B cell (primary cell): Measurements from ENCODE around the gene EMC10. TPM values are rescaled to one million over a fixed set of nuclear protein-coding genes. Genes with fewer than 3 reads are reported as not detected.

Source experiments
- ATAC-seq: fragments of 200-7000 bp; cut with Tn5 transposase; one replicate; pipeline ENCODE4 v1.10.0; 2021; ENCODE audit warnings: low read depth, mild to moderate bottlenecking, moderate number of reproducible peaks, moderate library complexity
- CTCF ChIA-PET: fragments of 350-600 bp; sonication (Branson Sonifier 250); formaldehyde crosslinking; loops from one replicate; lab custom pipeline; 2021; ENCODE audit warnings: antibody characterized with exemption, inconsistent platforms; lab: Charles Lee
- POLR2A ChIA-PET: fragments of 350-600 bp; sonication (Branson Sonifier 250); formaldehyde crosslinking; loops from one replicate; lab custom pipeline; 2021; ENCODE audit warnings: antibody characterized with exemption; lab: Charles Lee
- DNase-seq: peaks from one replicate; pipeline ENCODE4 v3.0.0; 2013
- H2AFZ ChIP-seq: 2 replicates; pipeline ENCODE4 v1.6.1; 2012; ENCODE audit warnings: mild to moderate bottlenecking, low read depth, low read length; ENCODE audit not compliant: insufficient read depth, poor library complexity, severe bottlenecking
- H3K27ac ChIP-seq, 2 donors: 1 replicate in 1 of 2; 2 replicates in 1 of 2; pipeline ENCODE4 v1.5.1; 2012 to 2013; ENCODE audit warnings: low read length in 2 of 2, mild to moderate bottlenecking in 2 of 2, moderate library complexity in 1 of 2
- H3K27me3 ChIP-seq, 4 experiments: fragments of 200-600 bp in 1 of 4; sonication (generic) in 1 of 4; replicated peaks in 1 of 4; 1 replicate in 2 of 4; 2 replicates in 2 of 4; pipeline versions ENCODE4 v1.6.1 to v1.7.0; 2013 to 2016; ENCODE audit warnings: low read length in 3 of 4, mild to moderate bottlenecking in 2 of 4, mixed read lengths in 1 of 4, moderate library complexity in 1 of 4; ENCODE audit not compliant: insufficient read depth in 4 of 4, control insufficient read depth in 3 of 4; ENCODE audit errors: control extremely low read depth in 1 of 4
- H3K36me3 ChIP-seq, 2 experiments: replicated peaks in 1 of 2; 1 replicate in 1 of 2; 2 replicates in 1 of 2; pipeline versions ENCODE4 v1.6.1 to v1.7.1; 2013; ENCODE audit warnings: low read length in 1 of 2; ENCODE audit not compliant: insufficient read depth in 2 of 2, control insufficient read depth in 1 of 2; ENCODE audit errors: control extremely low read depth in 1 of 2, extremely low read depth in 1 of 2
- H3K4me1 ChIP-seq, 2 donors: fragments of 200-600 bp in 1 of 2; sonication (generic) in 1 of 2; 1 replicate in 1 of 2; 2 replicates in 1 of 2; pipeline versions ENCODE4 v1.5.1 to v1.6.1; 2013 to 2017; ENCODE audit warnings: low read length in 2 of 2; ENCODE audit not compliant: control insufficient read depth in 2 of 2, insufficient read depth in 2 of 2
- H3K4me2 ChIP-seq: replicated peaks from 2 replicates; pipeline ENCODE3; 2012; ENCODE audit warnings: mild to moderate bottlenecking, low read depth, low read length; ENCODE audit not compliant: poor library complexity, severe bottlenecking
- H3K4me3 ChIP-seq, 5 experiments: fragments of 200-600 bp in 1 of 5; sonication (generic) in 1 of 5; 1 replicate in 3 of 5; 2 replicates in 2 of 5; pipeline versions ENCODE4 v1.5.1 to v1.7.0; 2011 to 2016; ENCODE audit warnings: low read length in 4 of 5, mild to moderate bottlenecking in 4 of 5, low read depth in 2 of 5, control low read depth in 1 of 5, moderate library complexity in 1 of 5; ENCODE audit not compliant: insufficient read depth in 1 of 5; ENCODE audit errors: control extremely low read depth in 1 of 5, extremely low read depth in 1 of 5
- H3K79me2 ChIP-seq: fragments of 200-600 bp; sonication (generic); one replicate; pipeline ENCODE4 v1.6.0; 2016; ENCODE audit warnings: low read length; ENCODE audit not compliant: control insufficient read depth, insufficient read depth
- H3K9ac ChIP-seq: fragments of 200-600 bp; sonication (generic); 2 replicates; pipeline ENCODE4 v1.6.1; 2017; ENCODE audit warnings: mild to moderate bottlenecking, low read length, moderate library complexity
- H3K9me3 ChIP-seq, 3 donors: one replicate each; pipeline versions ENCODE4 v1.6.1 to v1.7.1; 2013; ENCODE audit warnings: low read length in 2 of 3; ENCODE audit not compliant: control insufficient read depth in 2 of 3, insufficient read depth in 1 of 3; ENCODE audit errors: control extremely low read depth in 1 of 3
- H4K20me1 ChIP-seq: 2 replicates; pipeline ENCODE4 v1.6.0; 2012; ENCODE audit warnings: mild to moderate bottlenecking, low read length; ENCODE audit not compliant: insufficient read depth, control insufficient read depth, poor library complexity, severe bottlenecking
- H3K27ac Mint-ChIP-seq: one replicate; pipeline ENCODE4 v1.8.0; 2021; ENCODE audit warnings: mixed read lengths
- H3K27me3 Mint-ChIP-seq: one replicate; pipeline ENCODE4 v1.8.0; 2021; ENCODE audit warnings: mixed read lengths
- H3K4me1 Mint-ChIP-seq: one replicate; pipeline ENCODE4 v1.8.0; 2021; ENCODE audit warnings: mixed read lengths
- H3K4me3 Mint-ChIP-seq: one replicate; pipeline ENCODE4 v1.8.0; 2021; ENCODE audit warnings: mixed read lengths
- H3K9me3 Mint-ChIP-seq: one replicate; pipeline ENCODE4 v1.8.0; 2022; ENCODE audit warnings: mixed read lengths; ENCODE audit not compliant: insufficient read depth
- CTCF ChIP-seq: fragments of 200-600 bp; IDR thresholded peaks from one replicate; pipeline ENCODE4 v1.8.0; 2022; ENCODE audit warnings: antibody characterized with exemption, mild to moderate bottlenecking
- EZH2 ChIP-seq: IDR thresholded peaks from 2 replicates; pipeline ENCODE4 v1.6.1; 2012; ENCODE audit warnings: borderline replicate concordance, low read depth, mild to moderate bottlenecking, moderate library complexity, low read length; ENCODE audit not compliant: insufficient read depth, poor library complexity, severe bottlenecking
- WGBS: methylation state at CpG from one replicate; pipeline ENCODE4 v1.1.5; 2013; ENCODE audit warnings: missing lambda C conversion rate; ENCODE audit not compliant: insufficient coverage; 5-methylcytosine and 5-hydroxymethylcytosine counted together
- intact Hi-C: fragments of 100-400 bp; cut with micrococcal nuclease; formaldehyde crosslinking; loops from one replicate; pipeline ENCODE4 v1.10.0; 2022
- polyA plus RNA-seq: library from polyadenylated mRNA; depleted of rRNA; stranded (reverse); fragments of >200 nt; gene quantifications from 2 replicates; pipeline ENCODE4 v1.2.3, GENCODE V29; 2012
- total RNA-seq, 2 donors: library from RNA; stranded (reverse); fragments of 120-200 nt in 1 of 2; gene quantifications; 1 replicate in 1 of 2; 2 replicates in 1 of 2; pipeline versions ENCODE4 v1.2.3 to v1.2.4, GENCODE V29; 2013 to 2022

The EMC10 gene
- total and polyA plus RNA-seq, 2 donors (not counting 1 experiment from before 2014, with no cell fraction given), result 51.1 to 88.1 TPM

GRCh38 chr19:50495020-50495531 lies 18.8 kb downstream of the EMC10 start:
- H3K4me3 ChIP-seq, result no peak overlapping the region
- ATAC-seq (no peak), DNase-seq (no peak)
- no peak overlapping the region for H3K4me2 ChIP-seq
- no peaks in the 10 kb centered on the region for H4K20me1 ChIP-seq
- no peak overlapping the region for H2AFZ ChIP-seq
- H3K27me3 ChIP-seq, result no peaks in the 10 kb centered on the region
- H3K27ac Mint-ChIP-seq, result no peak overlapping the region
- no peak overlapping the region for H3K4me3 Mint-ChIP-seq
- WGBS, result 91% methylated on average over 3 of the region's 5 CpGs
- peaks cover 0 to 8% (median 0%) of the 10 kb centered on the region in 3 donors for H3K9me3 ChIP-seq
- CTCF ChIA-PET, result interaction anchor here (0.5 kb wide), 1 partner anchor 307 kb away, joined by 4 read pairs; no protein-coding TSS in a partner anchor
- peaks cover 21% of the 10 kb centered on the region for H3K4me1 Mint-ChIP-seq
- POLR2A ChIA-PET, result no interaction called here
- H3K27ac ChIP-seq, result no peak overlapping the region
- intact Hi-C loops, result no loop called here
- H3K9ac ChIP-seq, result no peak overlapping the region
- H3K27me3 Mint-ChIP-seq, result no peaks in the 10 kb centered on the region
- H3K9me3 Mint-ChIP-seq, result no peaks in the 10 kb centered on the region
- no peaks in the 10 kb centered on the region for H3K36me3 ChIP-seq
- TF ChIP-seq EZH2 (no peak), CTCF (no peak)
- no peaks in the 10 kb centered on the region for H3K79me2 ChIP-seq
- peaks cover 12% of the 10 kb centered on the region in 2 donors for H3K4me1 ChIP-seq

GRCh38 chr19:50496189-50497021 lies 20.1 kb downstream of the EMC10 start:
- Mint-ChIP-seq H3K27ac (no peak overlapping the region), H3K4me3 (no peak overlapping the region), H3K27me3 (no peaks in the 10 kb centered on the region), H3K9me3 (no peaks in the 10 kb centered on the region), H3K4me1 (peaks cover 11% of the 10 kb centered on the region)
- 93% methylated on average over 23 of the region's 30 CpGs for WGBS
- no peak overlapping the region for H3K9ac ChIP-seq
- ChIA-PET CTCF (no interaction called here), POLR2A (no interaction called here)
- H2AFZ ChIP-seq, result no peak overlapping the region
- H3K27me3 ChIP-seq, result no peaks in the 10 kb centered on the region
- TF ChIP-seq CTCF (no peak), EZH2 (no peak)
- H3K27ac ChIP-seq, result no peak overlapping the region
- H3K79me2 ChIP-seq, result no peaks in the 10 kb centered on the region
- no peak for DNase-seq
- peaks cover 0 to 3% (median 0%) of the 10 kb centered on the region in 3 donors for H3K9me3 ChIP-seq
- H4K20me1 ChIP-seq, result no peaks in the 10 kb centered on the region
- H3K4me2 ChIP-seq, result no peak overlapping the region
- H3K4me3 ChIP-seq, result no peak overlapping the region
- peaks cover 11% of the 10 kb centered on the region in 2 donors for H3K4me1 ChIP-seq
- H3K36me3 ChIP-seq, result no peaks in the 10 kb centered on the region
- intact Hi-C loops, result no loop called here
- ATAC-seq, result no peak
